ENCODE measurements around the gene FBXW10B.
"Not testable (repeated sequence)": the region's sequence is repeated elsewhere in the genome, so short reads cannot be mapped to it uniquely, and the experiment has no call there.

Gene FBXW10B

GRCh38 chr17:15630930-15631453 is 11.5 kb upstream of the FBXW10B start:
- DNase-seq, result not testable (repeated sequence)

DNA sequence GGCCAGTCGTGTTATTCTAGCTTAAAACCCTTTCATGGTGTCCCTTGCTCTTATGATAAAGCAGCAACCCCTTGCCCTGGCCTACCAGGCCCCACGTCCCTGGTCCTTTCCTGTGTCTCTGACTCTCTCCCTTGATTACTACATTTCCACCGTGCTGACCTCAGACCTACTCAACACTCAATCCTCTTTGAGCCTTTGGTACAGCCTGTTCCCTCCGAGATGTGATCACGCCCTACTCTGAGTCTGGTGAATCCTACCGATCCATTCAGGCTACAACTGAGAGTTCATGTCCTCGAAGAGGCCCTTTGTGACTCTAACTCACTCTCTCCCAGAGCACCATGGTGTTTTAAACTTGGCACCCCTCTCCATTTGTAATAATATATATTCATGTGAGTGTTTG is 10.5 kb upstream of the FBXW10B start:
- DNase-seq, result not testable (repeated sequence)

GRCh38 chr17:15623661-15624209 is 4.2 kb upstream of the FBXW10B start:
- DNase-seq, result not testable (repeated sequence)

DNA sequence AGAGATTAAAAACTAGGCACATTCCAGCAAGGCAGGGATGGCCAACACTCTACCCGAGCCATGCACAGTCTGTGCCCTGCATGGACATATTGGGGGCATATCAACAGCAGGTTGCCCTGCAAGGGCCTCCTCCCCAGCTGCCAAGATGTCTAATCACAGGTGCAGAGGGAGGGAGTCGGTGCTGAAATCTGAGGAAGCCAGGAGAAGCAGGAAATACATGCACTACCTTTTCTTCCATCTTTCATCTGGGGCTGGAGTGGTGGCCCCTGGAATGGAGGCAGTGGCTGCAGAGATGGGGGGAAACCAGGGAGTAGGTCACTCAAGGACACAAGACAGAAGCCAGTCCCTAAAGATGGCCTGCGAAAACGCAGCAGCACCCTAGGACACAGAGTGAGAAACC is 3.8 kb upstream of the FBXW10B start:
- DNase-seq, result not testable (repeated sequence)

GRCh38 chr17:15622124-15622523 is 2.6 kb upstream of the FBXW10B start:
- not testable (repeated sequence) for DNase-seq

DNA sequence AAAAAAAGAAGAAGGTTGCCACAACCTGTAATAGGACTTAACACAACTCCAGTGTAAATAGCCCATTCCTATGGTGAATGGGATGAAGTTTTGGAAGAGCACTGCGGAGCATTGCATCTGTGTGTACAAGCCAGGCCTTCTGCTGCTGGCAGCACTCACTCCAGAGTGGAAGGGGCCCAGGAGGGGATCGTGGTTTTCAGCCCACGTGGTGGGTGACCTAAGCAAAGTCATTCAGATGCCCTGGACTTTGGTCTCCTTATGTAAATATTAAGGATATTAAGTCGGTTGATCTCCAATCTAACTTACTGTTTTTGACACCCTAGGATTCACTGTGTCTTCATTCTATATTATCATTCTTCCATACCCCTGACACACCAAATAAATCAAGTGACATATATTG is 2.7 kb downstream of the FBXW10B start:
- DNase-seq, result not testable (repeated sequence)

DNA sequence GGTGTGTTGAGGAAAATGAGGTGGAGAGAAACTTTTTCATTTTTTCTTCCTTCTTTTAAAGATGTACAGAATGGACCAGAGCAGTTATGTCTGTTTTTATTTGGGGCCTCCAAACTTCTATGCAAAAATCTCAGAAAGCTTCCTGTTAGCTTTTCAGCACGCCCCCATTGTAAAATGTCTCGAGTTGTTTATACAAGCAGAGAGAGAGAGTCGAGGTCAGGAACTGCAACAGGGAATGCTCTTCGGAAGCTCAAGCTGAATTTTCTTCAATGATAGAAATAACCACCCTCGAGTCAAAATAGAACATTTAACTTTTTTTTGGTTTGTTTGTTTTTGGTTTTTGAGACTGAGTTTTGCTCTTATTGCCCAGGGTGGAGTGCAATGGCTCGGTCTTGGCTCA is 3.7 kb downstream of the FBXW10B start:
- not testable (repeated sequence) for DNase-seq

GRCh38 chr17:15613111-15613510 is 6.4 kb downstream of the FBXW10B start:
- not testable (repeated sequence) for DNase-seq

DNA sequence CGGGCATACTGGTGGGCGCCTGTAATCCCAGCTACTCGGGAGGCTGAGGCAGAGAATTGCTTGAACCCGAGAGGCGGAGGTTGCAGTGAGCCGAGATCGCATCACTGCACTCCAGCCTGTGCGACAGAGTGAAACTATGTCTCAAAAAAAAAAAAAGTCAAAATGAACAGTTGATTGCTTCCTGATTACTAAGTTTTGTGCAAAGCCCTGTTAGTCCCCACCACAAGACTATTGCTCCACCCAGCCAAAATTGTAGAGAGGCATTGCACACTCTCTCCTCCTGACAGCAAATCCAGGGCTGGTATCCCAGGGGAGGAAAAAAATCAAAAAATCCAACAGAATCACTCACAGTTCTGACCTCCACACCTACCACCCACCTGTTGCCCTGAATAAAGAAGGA is 26.5 kb downstream of the FBXW10B start:
- not testable (repeated sequence) for DNase-seq

GRCh38 chr17:15591986-15592385 is 27.5 kb downstream of the FBXW10B start:
- DNase-seq, result not testable (repeated sequence)

DNA sequence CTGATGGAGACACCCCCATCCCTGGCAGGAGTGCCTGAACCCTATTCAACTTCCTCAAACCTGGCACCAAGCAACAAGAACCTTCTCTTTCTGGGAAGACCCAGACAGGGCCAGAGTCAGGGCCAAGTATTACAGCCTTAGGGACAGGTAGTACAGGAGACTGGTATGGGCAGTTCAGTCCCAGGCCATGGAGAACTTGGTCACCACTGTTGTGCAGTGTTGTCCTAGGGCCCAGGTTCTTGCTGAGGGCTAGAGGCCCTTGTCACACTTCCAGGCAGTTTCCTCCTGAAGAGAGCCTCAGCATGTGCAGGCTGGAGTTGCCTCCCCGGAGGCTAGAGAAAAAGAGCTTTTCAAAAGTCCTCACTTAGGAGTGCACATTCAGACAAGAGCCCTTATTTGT is 28.7 kb downstream of the FBXW10B start:
- not testable (repeated sequence) for DNase-seq

- DNase-seq, result peak; percentile 33
Measured at GRCh38 chr17:15589544-15590536, 29.7 kb downstream of the FBXW10B start.

DNA sequence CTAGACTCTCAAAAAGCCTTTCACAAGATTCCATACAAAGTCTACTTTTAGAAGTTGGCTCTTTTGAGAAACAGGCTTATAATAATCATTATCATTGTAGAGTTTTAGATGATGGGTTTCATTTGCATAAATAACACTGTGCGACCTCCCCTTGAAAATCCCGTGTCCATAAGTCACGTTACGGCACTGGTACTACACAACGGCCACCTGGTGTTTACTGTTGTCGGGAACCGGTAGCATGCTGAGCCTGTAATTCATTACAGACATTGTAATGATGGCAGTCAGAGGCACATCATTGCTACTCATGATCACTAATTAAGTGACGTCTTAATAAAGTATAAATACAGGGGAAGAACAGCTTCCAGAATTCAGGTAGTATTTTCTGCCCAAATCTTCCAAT is 31.5 kb downstream of the FBXW10B start:
- not testable (repeated sequence) for DNase-seq

DNA sequence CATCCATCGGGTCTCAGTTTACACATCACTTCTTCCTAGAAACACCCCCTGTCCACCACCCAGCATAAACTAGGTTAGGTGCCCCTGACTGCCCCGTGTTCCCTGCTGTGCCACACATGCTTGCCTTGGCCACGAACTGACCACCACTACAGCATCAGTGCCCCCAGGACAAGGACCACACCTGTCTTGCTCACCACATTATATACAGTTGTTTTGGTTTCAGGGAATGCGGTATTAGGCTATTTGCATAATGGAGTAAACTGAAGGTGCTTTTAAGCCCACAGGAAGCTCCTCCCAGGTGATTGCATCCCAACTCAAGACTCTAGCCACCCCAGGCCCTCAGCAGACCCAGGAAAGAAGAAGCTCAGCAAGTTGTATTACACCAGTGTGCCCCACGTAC is 36.2 kb downstream of the FBXW10B start:
- DNase-seq, result not testable (repeated sequence)

GRCh38 chr17:15581462-15581861 is 38.0 kb downstream of the FBXW10B start:
- DNase-seq, result not testable (repeated sequence)

DNA sequence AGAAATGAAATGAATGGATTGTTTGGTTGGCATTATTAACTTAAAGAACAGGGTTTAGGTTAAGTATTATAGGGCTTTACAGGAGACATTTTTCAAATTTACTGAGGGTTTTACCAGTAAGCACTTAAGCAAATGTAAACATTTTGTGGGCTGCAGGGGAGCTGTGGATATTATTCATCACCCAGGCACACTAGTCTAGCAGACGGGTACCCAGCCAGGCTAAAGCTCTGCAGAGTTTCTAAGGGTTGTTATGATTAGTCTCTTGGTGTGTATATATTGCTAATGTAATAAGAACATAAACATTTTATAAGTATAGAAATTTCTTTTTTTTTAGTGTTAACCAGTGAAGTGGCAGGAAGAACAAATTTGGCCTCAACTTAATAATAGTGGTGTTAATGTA is 42.7 kb downstream of the FBXW10B start:
- not testable (repeated sequence) for DNase-seq

GRCh38 chr17:15574660-15575059 is 44.8 kb downstream of the FBXW10B start:
- not testable (repeated sequence) for DNase-seq

GRCh38 chr17:15573870-15574269 is 45.6 kb downstream of the FBXW10B start:
- DNase-seq, result not testable (repeated sequence)

Data from CD4-positive, alpha-beta T cell treated with Interleukin-10 for 1 hour (primary cell).